GM12865 (cell line): Measurements from ENCODE around the gene CRIM1.

Experiments
- DNase-seq: peaks from one replicate; pipeline ENCODE4 v3.0.0; 2010; ENCODE audit warnings: low read depth
- H3K4me3 ChIP-seq: 2 replicates; pipeline ENCODE4 v1.5.1; 2011; ENCODE audit warnings: mild to moderate bottlenecking, low read depth, low read length, control low read depth
- TF ChIP-seq, protein P1 (sequence below): IDR thresholded peaks from 2 replicates; pipeline ENCODE4 v1.5.1; 2011; ENCODE audit warnings: low read length, control low read depth, low read depth, inconsistent platforms; ENCODE audit not compliant: insufficient read depth; ENCODE audit errors: missing control alignments

Gene CRIM1

DNA sequence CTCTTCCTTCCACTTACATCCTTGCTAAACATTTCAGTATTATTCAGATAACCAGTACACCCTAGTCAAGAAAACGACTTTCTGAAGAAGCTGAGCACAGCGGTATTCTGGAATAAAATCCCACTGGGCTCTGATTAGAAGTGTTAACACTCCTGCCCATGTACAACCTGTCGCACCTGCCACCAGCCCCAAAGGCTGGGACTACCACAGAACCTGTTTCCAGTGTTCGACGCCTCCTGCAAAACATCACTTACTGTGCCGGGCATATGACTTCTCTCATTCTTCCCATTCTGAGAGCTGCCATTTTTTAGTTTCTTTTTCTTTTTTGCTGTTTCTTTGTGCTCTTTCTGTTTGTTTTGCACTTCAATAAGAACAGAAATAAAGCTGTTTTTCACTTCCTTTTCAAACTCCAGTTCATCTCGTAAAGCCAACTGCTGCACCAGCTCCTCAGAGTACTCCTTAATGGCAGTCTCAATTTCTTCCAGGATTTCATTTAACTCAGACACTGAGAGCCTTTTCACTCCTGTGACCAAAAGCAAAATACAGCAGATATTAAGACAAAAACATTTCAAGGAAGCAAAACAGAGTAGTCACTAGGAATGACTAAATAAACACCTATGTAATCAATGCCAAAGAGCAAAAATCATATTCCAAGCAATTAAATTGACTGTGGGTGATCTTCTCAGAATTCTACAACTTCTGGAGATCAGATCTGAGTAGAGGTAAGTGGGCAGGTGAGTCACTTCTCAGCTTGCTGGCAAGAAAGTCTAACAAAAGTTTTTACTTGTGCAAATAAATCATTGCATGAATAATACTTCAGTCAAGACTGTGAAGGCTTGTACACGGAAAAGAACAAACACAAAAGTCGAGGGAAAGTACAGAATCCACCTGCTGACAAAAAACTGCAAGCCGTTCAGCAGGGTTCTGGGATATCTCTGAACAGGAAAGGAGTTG lies 223.0 kb downstream of the CRIM1 start:
- no peak for DNase-seq
- H3K4me3 ChIP-seq, result no peak overlapping the region
- TF ChIP-seq, protein P1, sequence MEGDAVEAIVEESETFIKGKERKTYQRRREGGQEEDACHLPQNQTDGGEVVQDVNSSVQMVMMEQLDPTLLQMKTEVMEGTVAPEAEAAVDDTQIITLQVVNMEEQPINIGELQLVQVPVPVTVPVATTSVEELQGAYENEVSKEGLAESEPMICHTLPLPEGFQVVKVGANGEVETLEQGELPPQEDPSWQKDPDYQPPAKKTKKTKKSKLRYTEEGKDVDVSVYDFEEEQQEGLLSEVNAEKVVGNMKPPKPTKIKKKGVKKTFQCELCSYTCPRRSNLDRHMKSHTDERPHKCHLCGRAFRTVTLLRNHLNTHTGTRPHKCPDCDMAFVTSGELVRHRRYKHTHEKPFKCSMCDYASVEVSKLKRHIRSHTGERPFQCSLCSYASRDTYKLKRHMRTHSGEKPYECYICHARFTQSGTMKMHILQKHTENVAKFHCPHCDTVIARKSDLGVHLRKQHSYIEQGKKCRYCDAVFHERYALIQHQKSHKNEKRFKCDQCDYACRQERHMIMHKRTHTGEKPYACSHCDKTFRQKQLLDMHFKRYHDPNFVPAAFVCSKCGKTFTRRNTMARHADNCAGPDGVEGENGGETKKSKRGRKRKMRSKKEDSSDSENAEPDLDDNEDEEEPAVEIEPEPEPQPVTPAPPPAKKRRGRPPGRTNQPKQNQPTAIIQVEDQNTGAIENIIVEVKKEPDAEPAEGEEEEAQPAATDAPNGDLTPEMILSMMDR, result no peak

GRCh38 chr2:36579297-36579664 lies 223.7 kb downstream of the CRIM1 start:
- TF ChIP-seq, protein P1, result no peak
- no peak overlapping the region for H3K4me3 ChIP-seq
- no peak for DNase-seq

DNA sequence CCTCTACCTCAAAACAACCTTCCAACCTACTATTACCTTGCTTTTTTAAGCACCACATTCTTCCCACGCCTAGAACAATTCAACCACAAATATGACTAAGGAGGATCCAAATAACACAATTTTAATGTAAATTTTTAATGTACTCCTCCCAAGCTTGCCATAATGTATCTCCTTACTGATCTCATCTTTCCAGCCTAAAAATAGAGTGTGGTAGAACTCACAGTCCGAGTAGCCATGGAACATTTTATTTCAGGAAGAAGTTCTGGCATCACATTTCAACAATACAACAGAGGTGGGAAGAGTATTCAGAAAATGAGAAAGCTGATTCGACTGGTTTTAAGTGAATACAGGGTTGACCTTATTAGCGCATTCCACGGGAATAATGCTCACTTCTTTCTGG lies 227.0 kb downstream of the CRIM1 start:
- TF ChIP-seq, protein P1, result no peak
- DNase-seq, result no peak
- H3K4me3 ChIP-seq, result no peak overlapping the region

DNA sequence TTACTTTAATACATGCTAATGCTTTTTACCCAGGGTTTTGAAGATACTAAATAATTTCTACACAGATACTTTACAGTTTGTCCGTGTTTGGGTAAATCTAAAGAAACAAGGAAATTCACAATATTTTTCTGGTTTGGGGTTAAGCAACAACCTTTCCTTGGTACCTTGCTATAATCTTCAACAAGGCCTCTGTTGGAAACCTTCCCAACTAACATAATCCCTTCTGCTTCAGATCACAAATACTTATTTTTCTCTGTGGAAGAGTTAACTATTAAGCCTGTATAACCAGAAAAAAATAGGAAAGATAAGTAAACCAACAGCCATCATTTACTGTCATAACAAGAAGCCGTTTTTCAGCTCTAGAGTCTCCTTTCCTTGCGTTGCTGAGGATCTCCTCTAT lies 227.4 kb downstream of the CRIM1 start:
- TF ChIP-seq, protein P1, result no peak
- H3K4me3 ChIP-seq, result no peak overlapping the region
- no peak for DNase-seq

- H3K4me3 ChIP-seq, result no peak overlapping the region
- TF ChIP-seq, protein P1, result no peak
- no peak for DNase-seq
These were observed 228.7 kb downstream of the CRIM1 start for GRCh38 chr2:36584148-36584794.

- no peak overlapping the region for H3K4me3 ChIP-seq
- no peak for DNase-seq
- TF ChIP-seq, protein P1, result no peak
These were observed 231.1 kb downstream of the CRIM1 start for GRCh38 chr2:36586672-36587071.
